HG03521 (cell line): Measurements from ENCODE around the gene AAK1.
"Not testable (repeated sequence)": the region's sequence is repeated elsewhere in the genome, so short reads cannot be mapped to it uniquely, and the experiment has no call there.

ENCODE experiments used
- ATAC-seq: cut with Tn5 transposase; IDR thresholded peaks from one replicate; pipeline ENCODE4 v1.9.1; 2021; ENCODE audit warnings: mild to moderate bottlenecking, moderate library complexity; ENCODE audit not compliant: unreplicated experiment

The AAK1 gene

GRCh38 chr2:69660637-69661036 lies 17.1 kb upstream of the AAK1 start:
- no peak for ATAC-seq

GRCh38 chr2:69659941-69660483 lies 16.5 kb upstream of the AAK1 start:
- no peak for ATAC-seq

- ATAC-seq: no peak
Measured at GRCh38 chr2:69659349-69659748, 15.8 kb upstream of the AAK1 start.

GRCh38 chr2:69652206-69652605 lies 8.7 kb upstream of the AAK1 start:
- no peak for ATAC-seq

- ATAC-seq: not testable (repeated sequence)
Measured at GRCh38 chr2:69647196-69647595, 3.7 kb upstream of the AAK1 start.

- no peak for ATAC-seq
Measured at GRCh38 chr2:69646714-69647113, 3.2 kb upstream of the AAK1 start.

GRCh38 chr2:69645921-69646320 lies 2.4 kb upstream of the AAK1 start:
- ATAC-seq: no peak

- no peak for ATAC-seq
Measured at GRCh38 chr2:69645031-69645431, 1.5 kb upstream of the AAK1 start.

- no peak for ATAC-seq
Measured at GRCh38 chr2:69644506-69644979, 1.0 kb upstream of the AAK1 start.

- ATAC-seq: peak; percentile 2
Measured at GRCh38 chr2:69642709-69643601, 584 bp downstream of the AAK1 start.

- ATAC-seq: no peak
Measured at GRCh38 chr2:69641887-69642708, 1.4 kb downstream of the AAK1 start.

GRCh38 chr2:69641471-69641870 lies 2.1 kb downstream of the AAK1 start:
- no peak for ATAC-seq

- ATAC-seq: no peak
Measured at GRCh38 chr2:69639266-69639665, 4.3 kb downstream of the AAK1 start.

GRCh38 chr2:69638630-69639029 lies 4.9 kb downstream of the AAK1 start:
- ATAC-seq: no peak

- no peak for ATAC-seq
Measured at GRCh38 chr2:69637923-69638322, 5.6 kb downstream of the AAK1 start.

GRCh38 chr2:69636395-69636794 lies 7.1 kb downstream of the AAK1 start:
- no peak for ATAC-seq

- ATAC-seq: no peak
Measured at GRCh38 chr2:69635432-69635831, 8.1 kb downstream of the AAK1 start.

GRCh38 chr2:69634196-69634821 lies 9.2 kb downstream of the AAK1 start:
- ATAC-seq: no peak

- ATAC-seq: no peak
Measured at GRCh38 chr2:69631402-69631801, 12.1 kb downstream of the AAK1 start.

GRCh38 chr2:69629921-69630608 lies 13.5 kb downstream of the AAK1 start:
- no peak for ATAC-seq
